ENCODE data around the gene ACVR1B.
"Not testable (repeated sequence)": the region's sequence is repeated elsewhere in the genome, so short reads cannot be mapped to it uniquely, and the experiment has no call there.

ACVR1B gene

DNA sequence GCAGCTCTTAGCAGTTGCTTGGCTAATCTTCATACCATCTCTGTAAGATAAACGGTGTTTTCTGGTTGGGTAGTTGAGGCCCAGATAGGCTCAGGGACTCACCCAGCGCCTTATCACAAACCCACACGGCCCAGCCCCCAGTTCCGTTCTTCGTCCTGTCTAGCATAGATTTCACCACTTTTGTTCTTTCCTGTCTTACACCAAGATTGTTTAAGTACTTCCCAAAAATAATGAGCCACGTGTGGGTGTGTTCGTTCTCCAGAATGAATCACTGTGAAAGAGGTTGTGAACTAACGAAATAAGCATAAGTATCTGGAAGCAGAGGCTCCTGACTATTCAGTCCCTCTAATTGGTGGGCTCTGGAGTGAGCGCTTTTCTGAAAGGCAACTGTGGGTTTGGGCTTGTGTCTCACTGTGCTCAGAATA lies 21.4 kb downstream of the ACVR1B start:
- in situ Hi-C loops (cut with MboI; ENCODE audit: low pct_unique_long_range_greater_than_20kb, low sequenced_read_pairs, unreplicated experiment): loop anchor here (10.0 kb wide), 1 partner anchor 78 kb away; no protein-coding TSS in a partner anchor
- TF ChIP-seq, protein P1, sequence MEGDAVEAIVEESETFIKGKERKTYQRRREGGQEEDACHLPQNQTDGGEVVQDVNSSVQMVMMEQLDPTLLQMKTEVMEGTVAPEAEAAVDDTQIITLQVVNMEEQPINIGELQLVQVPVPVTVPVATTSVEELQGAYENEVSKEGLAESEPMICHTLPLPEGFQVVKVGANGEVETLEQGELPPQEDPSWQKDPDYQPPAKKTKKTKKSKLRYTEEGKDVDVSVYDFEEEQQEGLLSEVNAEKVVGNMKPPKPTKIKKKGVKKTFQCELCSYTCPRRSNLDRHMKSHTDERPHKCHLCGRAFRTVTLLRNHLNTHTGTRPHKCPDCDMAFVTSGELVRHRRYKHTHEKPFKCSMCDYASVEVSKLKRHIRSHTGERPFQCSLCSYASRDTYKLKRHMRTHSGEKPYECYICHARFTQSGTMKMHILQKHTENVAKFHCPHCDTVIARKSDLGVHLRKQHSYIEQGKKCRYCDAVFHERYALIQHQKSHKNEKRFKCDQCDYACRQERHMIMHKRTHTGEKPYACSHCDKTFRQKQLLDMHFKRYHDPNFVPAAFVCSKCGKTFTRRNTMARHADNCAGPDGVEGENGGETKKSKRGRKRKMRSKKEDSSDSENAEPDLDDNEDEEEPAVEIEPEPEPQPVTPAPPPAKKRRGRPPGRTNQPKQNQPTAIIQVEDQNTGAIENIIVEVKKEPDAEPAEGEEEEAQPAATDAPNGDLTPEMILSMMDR (IDR thresholded peaks at IDR 0.05; ENCODE audit: extremely low read depth, insufficient read depth, missing control alignments): no peak
- DNase-seq (ENCODE audit: low spot score): no peak

DNA sequence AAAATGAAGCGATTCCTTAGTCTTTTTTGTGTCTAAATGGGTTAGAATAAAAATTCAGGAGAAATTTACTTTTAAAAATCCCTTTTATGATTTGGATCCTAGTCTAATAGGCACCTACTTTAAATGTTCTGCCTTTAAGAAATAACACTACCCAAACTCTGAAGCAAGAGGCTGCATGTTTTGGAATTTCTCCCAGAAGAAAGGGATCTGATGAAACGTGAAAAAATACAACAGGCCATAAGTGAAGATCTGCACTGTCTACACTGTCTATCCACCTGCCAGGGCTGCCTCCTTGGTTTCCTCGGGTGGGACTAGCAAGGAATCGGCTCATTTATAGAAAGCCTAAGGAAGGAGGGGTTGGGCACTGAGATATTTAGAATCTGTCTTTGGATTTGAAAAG lies 22.1 kb downstream of the ACVR1B start:
- in situ Hi-C loops (cut with MboI; ENCODE audit: low pct_unique_long_range_greater_than_20kb, low sequenced_read_pairs, unreplicated experiment): loop anchor here (10.0 kb wide), 1 partner anchor 79 kb away; no protein-coding TSS in a partner anchor
- DNase-seq (ENCODE audit: low spot score): no peak
- TF ChIP-seq, protein P1 (IDR thresholded peaks at IDR 0.05; ENCODE audit: extremely low read depth, insufficient read depth, missing control alignments): no peak

DNA sequence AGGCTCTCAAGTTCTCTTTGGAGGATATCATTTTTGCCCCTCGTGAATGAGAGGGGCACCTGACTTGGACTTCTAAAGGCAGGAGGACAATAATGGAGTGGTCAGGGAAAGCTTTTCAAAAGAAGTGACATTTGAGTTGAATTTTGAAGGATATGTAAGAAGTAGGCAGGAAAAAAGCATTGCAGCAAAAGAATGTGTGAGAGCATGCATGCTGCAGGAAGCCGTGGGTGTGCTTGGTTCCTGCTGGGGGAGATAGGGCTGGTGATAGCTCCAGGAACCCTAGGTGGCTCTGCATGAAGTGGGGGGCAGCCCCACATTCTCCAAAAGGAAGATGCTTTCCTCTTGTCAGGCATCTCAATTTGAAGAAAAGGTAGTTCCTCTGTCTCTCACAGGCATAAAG lies 23.1 kb downstream of the ACVR1B start:
- no peak for DNase-seq (ENCODE audit: low spot score)
- in situ Hi-C loops (cut with MboI; ENCODE audit: low pct_unique_long_range_greater_than_20kb, low sequenced_read_pairs, unreplicated experiment): loop anchor here (10.0 kb wide), 1 partner anchor 80 kb away; no protein-coding TSS in a partner anchor
- TF ChIP-seq, protein P1 (IDR thresholded peaks at IDR 0.05; ENCODE audit: extremely low read depth, insufficient read depth, missing control alignments): no peak

DNA sequence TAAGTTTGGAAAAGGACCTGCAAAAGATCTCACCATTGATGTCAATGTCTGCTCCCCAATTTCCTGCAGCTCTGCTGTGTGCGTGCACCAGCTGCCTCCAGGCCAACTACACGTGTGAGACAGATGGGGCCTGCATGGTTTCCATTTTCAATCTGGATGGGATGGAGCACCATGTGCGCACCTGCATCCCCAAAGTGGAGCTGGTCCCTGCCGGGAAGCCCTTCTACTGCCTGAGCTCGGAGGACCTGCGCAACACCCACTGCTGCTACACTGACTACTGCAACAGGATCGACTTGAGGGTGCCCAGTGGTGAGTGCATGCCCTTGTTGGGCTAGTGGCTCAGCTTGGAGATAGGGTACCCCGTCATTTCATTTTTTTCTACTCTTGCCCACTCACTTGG lies 23.7 kb downstream of the ACVR1B start:
- DNase-seq (ENCODE audit: low spot score): no peak
- TF ChIP-seq, protein P1 (IDR thresholded peaks at IDR 0.05; ENCODE audit: extremely low read depth, insufficient read depth, missing control alignments): no peak
- in situ Hi-C loops (cut with MboI; ENCODE audit: low pct_unique_long_range_greater_than_20kb, low sequenced_read_pairs, unreplicated experiment): loop anchor here (10.0 kb wide), 1 partner anchor 80 kb away; no protein-coding TSS in a partner anchor

DNA sequence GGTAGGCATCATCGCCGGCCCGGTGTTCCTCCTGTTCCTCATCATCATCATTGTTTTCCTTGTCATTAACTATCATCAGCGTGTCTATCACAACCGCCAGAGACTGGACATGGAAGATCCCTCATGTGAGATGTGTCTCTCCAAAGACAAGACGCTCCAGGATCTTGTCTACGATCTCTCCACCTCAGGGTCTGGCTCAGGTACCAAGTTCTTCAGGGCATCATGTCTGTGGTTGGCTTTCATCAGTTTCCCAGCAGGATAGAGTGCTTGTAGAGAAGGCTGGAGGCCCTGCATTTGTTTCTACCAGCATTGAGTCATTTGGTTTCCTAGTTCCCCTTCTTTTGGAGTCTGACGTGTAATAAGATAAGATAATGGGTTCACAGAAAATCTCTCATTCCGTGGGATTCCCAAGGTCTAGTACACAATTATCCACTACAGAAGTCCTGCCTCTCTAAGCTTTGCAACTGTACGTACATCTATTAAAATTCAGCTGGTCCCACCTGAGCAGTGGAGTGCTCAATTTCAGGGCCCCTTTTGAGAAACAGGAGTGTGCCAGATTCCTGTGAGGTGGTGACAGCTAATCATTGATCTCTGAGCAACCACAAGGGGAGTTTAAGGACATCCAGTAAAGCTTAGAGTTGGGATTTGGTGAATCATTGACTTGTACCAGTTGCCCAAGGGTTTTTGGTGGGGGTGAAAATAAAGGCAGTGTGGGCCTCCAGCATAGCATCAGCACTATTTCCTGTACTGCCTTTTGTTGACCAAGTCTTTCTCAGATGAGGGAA lies 25.1 kb downstream of the ACVR1B start:
- in situ Hi-C loops (cut with MboI; ENCODE audit: low pct_unique_long_range_greater_than_20kb, low sequenced_read_pairs, unreplicated experiment): loop anchor here (10.0 kb wide), 1 partner anchor 82 kb away; no protein-coding TSS in a partner anchor
- DNase-seq (ENCODE audit: low spot score): no peak

DNA sequence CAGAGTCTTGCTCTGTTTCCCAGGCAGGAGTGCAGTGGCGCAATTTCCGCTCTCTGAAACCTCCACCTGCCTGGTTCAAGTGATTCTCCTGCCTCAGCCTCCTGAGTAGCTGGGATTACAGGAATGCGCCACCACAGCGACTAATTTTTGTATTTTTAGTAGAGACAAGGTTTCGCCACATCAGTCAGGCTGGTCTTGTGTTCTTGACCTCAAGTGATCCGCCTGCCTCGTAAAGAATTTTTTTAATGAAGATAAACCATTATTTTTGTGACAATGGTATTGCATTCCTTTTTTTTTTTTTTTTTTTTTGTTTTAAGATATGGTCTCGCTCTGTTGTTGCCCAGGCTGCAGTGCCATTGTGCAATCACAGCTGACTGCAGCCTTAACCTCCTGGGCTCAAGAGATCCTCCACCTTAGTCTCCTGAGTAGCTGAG lies 25.8 kb downstream of the ACVR1B start:
- DNase-seq (ENCODE audit: low spot score): no peak
- in situ Hi-C loops (cut with MboI; ENCODE audit: low pct_unique_long_range_greater_than_20kb, low sequenced_read_pairs, unreplicated experiment): loop anchor here (10.0 kb wide), 1 partner anchor 83 kb away; no protein-coding TSS in a partner anchor
- TF ChIP-seq, protein P1 (IDR thresholded peaks at IDR 0.05; ENCODE audit: extremely low read depth, insufficient read depth, missing control alignments): no peak

More for the DNA sequence above, 25.1 kb downstream of the ACVR1B start:
- TF ChIP-seq, protein P1 (IDR thresholded peaks at IDR 0.05; ENCODE audit: extremely low read depth, insufficient read depth, missing control alignments): no peak

DNA sequence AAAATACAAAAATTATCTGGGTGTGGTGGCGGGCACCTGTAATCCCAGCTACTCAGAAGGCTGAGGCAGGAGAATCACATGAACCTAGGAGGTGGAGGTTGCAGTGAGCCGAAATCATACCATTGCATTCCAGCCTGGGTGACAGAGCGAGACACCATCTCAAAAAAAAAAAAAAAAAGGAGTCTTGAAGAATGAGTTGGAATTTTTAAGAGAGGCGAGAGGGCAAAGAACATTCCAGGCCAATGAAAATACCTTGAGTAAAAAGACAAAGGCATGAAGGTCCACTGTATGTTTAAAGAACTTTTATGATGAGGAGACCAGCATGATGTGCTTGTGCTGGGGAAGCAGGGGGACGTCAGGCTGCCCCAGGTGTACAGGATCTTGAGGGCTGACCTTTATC lies 27.8 kb downstream of the ACVR1B start:
- not testable (repeated sequence) for DNase-seq (ENCODE audit: low spot score)
- in situ Hi-C loops (cut with MboI; ENCODE audit: low pct_unique_long_range_greater_than_20kb, low sequenced_read_pairs, unreplicated experiment): loop anchor here (10.0 kb wide), 1 partner anchor 85 kb away; no protein-coding TSS in a partner anchor

Data from GM13977 (cell line).